Measurements from ENCODE around the gene TNNT3. TPM values are rescaled to one million over a fixed set of nuclear protein-coding genes. Genes with fewer than 3 reads are reported as not detected.

TNNT3 gene
- total RNA-seq, 1 donor from 2014 or later: 57.7 TPM

GRCh38 chr11:1922481-1923081 lies 3.1 kb downstream of the TNNT3 start:
- peak; percentile 45 for DNase-seq (ENCODE audit: low spot score)

GRCh38 chr11:1923201-1923956 lies 3.9 kb downstream of the TNNT3 start:
- DNase-seq (ENCODE audit: low spot score): no peak

- peak; percentile 70 for DNase-seq (ENCODE audit: low spot score)
These were observed 4.7 kb downstream of the TNNT3 start for GRCh38 chr11:1924181-1924580.

- DNase-seq (ENCODE audit: low spot score): no peak
These were observed 5.3 kb downstream of the TNNT3 start for GRCh38 chr11:1924646-1925372.

GRCh38 chr11:1925373-1926155 lies 6.1 kb downstream of the TNNT3 start:
- DNase-seq (ENCODE audit: low spot score): no peak

GRCh38 chr11:1926156-1927025 lies 6.9 kb downstream of the TNNT3 start:
- DNase-seq (ENCODE audit: low spot score): peak; percentile 58

- peak; percentile 62 for DNase-seq (ENCODE audit: low spot score)
These were observed 7.7 kb downstream of the TNNT3 start for GRCh38 chr11:1927026-1927847.

- DNase-seq (ENCODE audit: low spot score): peak; percentile 46
These were observed 8.5 kb downstream of the TNNT3 start for GRCh38 chr11:1927848-1928469.

GRCh38 chr11:1928470-1928890 lies 9.0 kb downstream of the TNNT3 start:
- no peak for DNase-seq (ENCODE audit: low spot score)

GRCh38 chr11:1928891-1929541 lies 9.5 kb downstream of the TNNT3 start:
- no peak for DNase-seq (ENCODE audit: low spot score)

- DNase-seq (ENCODE audit: low spot score): no peak
These were observed 10.3 kb downstream of the TNNT3 start for GRCh38 chr11:1929621-1930461.

- no peak for DNase-seq (ENCODE audit: low spot score)
These were observed 10.9 kb downstream of the TNNT3 start for GRCh38 chr11:1930462-1930830.

- DNase-seq (ENCODE audit: low spot score): no peak
These were observed 12.0 kb downstream of the TNNT3 start for GRCh38 chr11:1931341-1932104.

GRCh38 chr11:1932105-1932480 lies 12.6 kb downstream of the TNNT3 start:
- peak; percentile 34 for DNase-seq (ENCODE audit: low spot score)

GRCh38 chr11:1932681-1933080 lies 13.2 kb downstream of the TNNT3 start:
- DNase-seq (ENCODE audit: low spot score): peak; percentile 19

GRCh38 chr11:1933416-1934334 lies 14.2 kb downstream of the TNNT3 start:
- peak; percentile 34 for DNase-seq (ENCODE audit: low spot score)

Data from ureter (tissue), 1 donor.